Activated naive CD4-positive, alpha-beta T cell treated with anti-CD3 and anti-CD28 coated beads, Interleukin-2, amount 10 ng/mL, durations not matched to agents 7 days and 5 days (primary cell): ENCODE data around the gene ACTN2.

Experiments
- CTCF ChIA-PET: fragments of 350-600 bp; sonication (Branson Sonifier 250); formaldehyde crosslinking; loops from one replicate; lab custom pipeline; 2021; ENCODE audit warnings: antibody characterized with exemption; lab: Charles Lee
- DNase-seq: peaks from one replicate; pipeline ENCODE4 v3.0.0-alpha.2; 2020
- H3K27ac Mint-ChIP-seq: one replicate; pipeline ENCODE4 v1.8.0; 2021; ENCODE audit warnings: mild to moderate bottlenecking, moderate library complexity, mixed read lengths
- H3K27me3 Mint-ChIP-seq: one replicate; pipeline ENCODE4 v1.8.0; 2021; ENCODE audit warnings: mild to moderate bottlenecking, mixed read lengths
- H3K36me3 Mint-ChIP-seq: one replicate; pipeline ENCODE4 v1.8.0; 2021; ENCODE audit warnings: mixed read lengths
- H3K4me1 Mint-ChIP-seq: one replicate; pipeline ENCODE4 v1.8.0; 2021; ENCODE audit warnings: mixed read lengths
- H3K4me3 Mint-ChIP-seq: one replicate; pipeline ENCODE4 v1.8.0; 2021; ENCODE audit warnings: mild to moderate bottlenecking, moderate library complexity, mixed read lengths
- H3K9me3 Mint-ChIP-seq: one replicate; pipeline ENCODE4 v1.8.0; 2021; ENCODE audit warnings: mixed read lengths

The ACTN2 gene

GRCh38 chr1:236736761-236737160 lies 50.5 kb downstream of the ACTN2 start:
- Mint-ChIP-seq H3K27ac (no peak overlapping the region), H3K9me3 (no peaks in the 10 kb centered on the region), H3K27me3 (no peaks in the 10 kb centered on the region), H3K36me3 (no peaks in the 10 kb centered on the region), H3K4me1 (no peaks in the 10 kb centered on the region), H3K4me3 (no peak overlapping the region)
- CTCF ChIA-PET: interaction anchor here (1.1 kb wide), 1 partner anchor 22 kb away, joined by 3 read pairs; no protein-coding TSS in a partner anchor
- no peak for DNase-seq

GRCh38 chr1:236741753-236742152 lies 55.5 kb downstream of the ACTN2 start:
- no peak for DNase-seq
- no peak overlapping the region for H3K27ac Mint-ChIP-seq
- H3K27me3 Mint-ChIP-seq: peaks cover 11% of the 10 kb centered on the region
- no peaks in the 10 kb centered on the region for H3K36me3 Mint-ChIP-seq
- CTCF ChIA-PET: no interaction called here
- H3K4me1 Mint-ChIP-seq: no peaks in the 10 kb centered on the region
- no peak overlapping the region for H3K4me3 Mint-ChIP-seq
- H3K9me3 Mint-ChIP-seq: no peaks in the 10 kb centered on the region

GRCh38 chr1:236742421-236743160 lies 56.3 kb downstream of the ACTN2 start:
- no peak for DNase-seq
- CTCF ChIA-PET: no interaction called here

GRCh38 chr1:236744533-236744932 lies 58.2 kb downstream of the ACTN2 start:
- H3K4me1 Mint-ChIP-seq: no peaks in the 10 kb centered on the region
- H3K27ac Mint-ChIP-seq: no peak overlapping the region
- peaks cover 14% of the 10 kb centered on the region for H3K27me3 Mint-ChIP-seq
- no peaks in the 10 kb centered on the region for H3K9me3 Mint-ChIP-seq
- no peaks in the 10 kb centered on the region for H3K36me3 Mint-ChIP-seq
- H3K4me3 Mint-ChIP-seq: no peak overlapping the region
- CTCF ChIA-PET: interaction anchor here (1.2 kb wide), 1 partner anchor 15 kb away, joined by 3 read pairs; no protein-coding TSS in a partner anchor
- no peak for DNase-seq

More at GRCh38 chr1:236742421-236743160, 56.3 kb downstream of the ACTN2 start:
- H3K36me3 Mint-ChIP-seq: no peaks in the 10 kb centered on the region
- H3K9me3 Mint-ChIP-seq: no peaks in the 10 kb centered on the region
- no peaks in the 10 kb centered on the region for H3K4me1 Mint-ChIP-seq
- H3K4me3 Mint-ChIP-seq: no peak overlapping the region
- peaks cover 14% of the 10 kb centered on the region for H3K27me3 Mint-ChIP-seq
- H3K27ac Mint-ChIP-seq: no peak overlapping the region

- H3K27me3 Mint-ChIP-seq: peaks cover 22% of the 10 kb centered on the region
- H3K9me3 Mint-ChIP-seq: no peaks in the 10 kb centered on the region
- no peak overlapping the region for H3K4me3 Mint-ChIP-seq
- H3K4me1 Mint-ChIP-seq: no peaks in the 10 kb centered on the region
- DNase-seq: no peak
- no peak overlapping the region for H3K27ac Mint-ChIP-seq
- CTCF ChIA-PET: no interaction called here
- H3K36me3 Mint-ChIP-seq: no peaks in the 10 kb centered on the region
Measured at GRCh38 chr1:236746785-236747184, 60.5 kb downstream of the ACTN2 start.

- no peak overlapping the region for H3K27ac Mint-ChIP-seq
- H3K27me3 Mint-ChIP-seq: peaks cover 17% of the 10 kb centered on the region
- H3K36me3 Mint-ChIP-seq: no peaks in the 10 kb centered on the region
- no peak overlapping the region for H3K4me3 Mint-ChIP-seq
- CTCF ChIA-PET: no interaction called here
- H3K4me1 Mint-ChIP-seq: no peaks in the 10 kb centered on the region
- H3K9me3 Mint-ChIP-seq: no peaks in the 10 kb centered on the region
- no peak for DNase-seq
Measured at GRCh38 chr1:236747311-236747985, 61.1 kb downstream of the ACTN2 start.

GRCh38 chr1:236748268-236748870 lies 62.1 kb downstream of the ACTN2 start:
- Mint-ChIP-seq H3K4me3 (no peak overlapping the region), H3K27me3 (peaks cover 17% of the 10 kb centered on the region), H3K27ac (no peak overlapping the region), H3K9me3 (no peaks in the 10 kb centered on the region), H3K4me1 (no peaks in the 10 kb centered on the region), H3K36me3 (no peaks in the 10 kb centered on the region)
- CTCF ChIA-PET: no interaction called here
- no peak for DNase-seq

- DNase-seq: no peak
- H3K36me3 Mint-ChIP-seq: no peaks in the 10 kb centered on the region
- CTCF ChIA-PET: no interaction called here
- no peak overlapping the region for H3K27ac Mint-ChIP-seq
- peaks cover 17% of the 10 kb centered on the region for H3K27me3 Mint-ChIP-seq
- no peaks in the 10 kb centered on the region for H3K4me1 Mint-ChIP-seq
- H3K9me3 Mint-ChIP-seq: no peaks in the 10 kb centered on the region
- H3K4me3 Mint-ChIP-seq: no peak overlapping the region
Measured at GRCh38 chr1:236750928-236751327, 64.6 kb downstream of the ACTN2 start.

- no peaks in the 10 kb centered on the region for H3K9me3 Mint-ChIP-seq
- DNase-seq: no peak
- CTCF ChIA-PET: no interaction called here
- H3K4me1 Mint-ChIP-seq: no peaks in the 10 kb centered on the region
- no peaks in the 10 kb centered on the region for H3K36me3 Mint-ChIP-seq
- no peak overlapping the region for H3K4me3 Mint-ChIP-seq
- H3K27me3 Mint-ChIP-seq: peaks cover 14% of the 10 kb centered on the region
- no peak overlapping the region for H3K27ac Mint-ChIP-seq
Measured at GRCh38 chr1:236751385-236751784, 65.1 kb downstream of the ACTN2 start.

- Mint-ChIP-seq H3K4me1 (no peaks in the 10 kb centered on the region), H3K4me3 (no peak overlapping the region), H3K36me3 (no peaks in the 10 kb centered on the region), H3K27me3 (peaks cover 9% of the 10 kb centered on the region), H3K9me3 (no peaks in the 10 kb centered on the region), H3K27ac (no peak overlapping the region)
- DNase-seq: no peak
- CTCF ChIA-PET: no interaction called here
Measured at GRCh38 chr1:236751935-236752334, 65.6 kb downstream of the ACTN2 start.

GRCh38 chr1:236753516-236753915 lies 67.2 kb downstream of the ACTN2 start:
- Mint-ChIP-seq H3K9me3 (no peaks in the 10 kb centered on the region), H3K4me3 (no peak overlapping the region), H3K27ac (no peak overlapping the region), H3K4me1 (no peaks in the 10 kb centered on the region), H3K36me3 (no peaks in the 10 kb centered on the region), H3K27me3 (peaks cover 8% of the 10 kb centered on the region)
- DNase-seq: no peak
- CTCF ChIA-PET: interaction anchor here (0.9 to 1.1 kb wide), 4 partner anchors 108 to 808 kb away, joined by 3 to 4 read pairs (median 4); no protein-coding TSS in a partner anchor

- CTCF ChIA-PET: interaction anchor here (0.9 to 1.1 kb wide), 4 partner anchors 108 to 808 kb away, joined by 3 to 4 read pairs (median 4); no protein-coding TSS in a partner anchor
- H3K27ac Mint-ChIP-seq: no peak overlapping the region
- no peaks in the 10 kb centered on the region for H3K4me1 Mint-ChIP-seq
- H3K36me3 Mint-ChIP-seq: no peaks in the 10 kb centered on the region
- H3K9me3 Mint-ChIP-seq: no peaks in the 10 kb centered on the region
- no peak for DNase-seq
- peaks cover 8% of the 10 kb centered on the region for H3K27me3 Mint-ChIP-seq
- H3K4me3 Mint-ChIP-seq: no peak overlapping the region
Measured at GRCh38 chr1:236753964-236754363, 67.7 kb downstream of the ACTN2 start.

GRCh38 chr1:236754525-236755210 lies 68.4 kb downstream of the ACTN2 start:
- Mint-ChIP-seq H3K27ac (no peak overlapping the region), H3K9me3 (no peaks in the 10 kb centered on the region), H3K4me1 (peaks cover 4% of the 10 kb centered on the region), H3K27me3 (peaks cover 8% of the 10 kb centered on the region), H3K36me3 (no peaks in the 10 kb centered on the region), H3K4me3 (no peak overlapping the region)
- CTCF ChIA-PET: interaction anchor here (0.5 kb wide), 1 partner anchor 9 kb away, joined by 3 read pairs; no protein-coding TSS in a partner anchor
- DNase-seq: no peak

GRCh38 chr1:236757640-236758039 lies 71.3 kb downstream of the ACTN2 start:
- no peaks in the 10 kb centered on the region for H3K9me3 Mint-ChIP-seq
- no peak for DNase-seq
- no peak overlapping the region for H3K27ac Mint-ChIP-seq
- H3K4me3 Mint-ChIP-seq: no peak overlapping the region
- CTCF ChIA-PET: interaction anchor here (0.6 to 3.4 kb wide), 2 partner anchors 87 to 112 kb away, joined by 4 to 26 read pairs; no protein-coding TSS in a partner anchor
- no peaks in the 10 kb centered on the region for H3K36me3 Mint-ChIP-seq
- H3K27me3 Mint-ChIP-seq: no peaks in the 10 kb centered on the region
- peaks cover 4% of the 10 kb centered on the region for H3K4me1 Mint-ChIP-seq
